DND-41 (cell line): Measurements from ENCODE around the gene NELFA.
A peak's percentile ranks its signal among the peaks of the same experiment; 100 is the strongest.

Experiments
- ATAC-seq: fragments of 200-7000 bp; cut with Tn5 transposase; 3 replicates; pipeline ENCODE4 v1.9.1; 2021; ENCODE audit warnings: low read depth; ENCODE audit not compliant: insufficient read depth
- DNase-seq: peaks from one replicate; pipeline ENCODE4 v3.0.0-alpha.2; 2020
- H2AFZ ChIP-seq: 2 replicates; pipeline ENCODE4 v1.6.0; 2012; ENCODE audit warnings: low read depth, low read length
- H3K27ac ChIP-seq: 2 replicates; pipeline ENCODE4 v1.5.1; 2012; ENCODE audit warnings: low read length, inconsistent platforms
- H3K27me3 ChIP-seq: fragments of 200-600 bp; sonication (generic); 2 replicates; pipeline ENCODE4 v1.6.0; 2012; ENCODE audit warnings: low read length, mild to moderate bottlenecking, inconsistent platforms; ENCODE audit not compliant: insufficient read depth, poor library complexity
- H3K36me3 ChIP-seq: 2 replicates; pipeline ENCODE4 v1.5.1; 2012; ENCODE audit warnings: low read length, inconsistent platforms; ENCODE audit not compliant: insufficient read depth
- H3K4me1 ChIP-seq: 2 replicates; pipeline ENCODE4 v1.5.1; 2012; ENCODE audit warnings: mild to moderate bottlenecking, low read length; ENCODE audit not compliant: insufficient read depth
- H3K4me2 ChIP-seq: 2 replicates; pipeline ENCODE4 v1.6.0; 2012; ENCODE audit warnings: mild to moderate bottlenecking, moderate library complexity, low read length, inconsistent platforms; ENCODE audit not compliant: insufficient read depth
- H3K4me3 ChIP-seq, 2 experiments: fragments of 200-600 bp in 1 of 2; shearing (Covaris generic) in 1 of 2; 2 replicates each; pipeline ENCODE4 v1.5.1; 2012 to 2016; ENCODE audit warnings: inconsistent platforms in 2 of 2, low read length in 2 of 2, mild to moderate bottlenecking in 2 of 2, low read depth in 1 of 2, moderate library complexity in 1 of 2
- H3K79me2 ChIP-seq: 2 replicates; pipeline ENCODE4 v1.6.0; 2012; ENCODE audit warnings: low read length, inconsistent platforms; ENCODE audit not compliant: insufficient read depth
- H3K9ac ChIP-seq: 2 replicates; pipeline ENCODE4 v1.6.0; 2012; ENCODE audit warnings: low read depth, mild to moderate bottlenecking, inconsistent platforms, low read length, moderate library complexity
- H3K9me3 ChIP-seq: 2 replicates; pipeline ENCODE4 v1.5.1; 2012; ENCODE audit warnings: low read length, moderate library complexity, mild to moderate bottlenecking, inconsistent platforms; ENCODE audit not compliant: insufficient read depth, severe bottlenecking
- H4K20me1 ChIP-seq: 2 replicates; pipeline ENCODE4 v1.6.0; 2012; ENCODE audit warnings: low read length; ENCODE audit not compliant: insufficient read depth
- EZH2 ChIP-seq: IDR thresholded peaks from 3 replicates; pipeline ENCODE4 v1.6.1; 2012; ENCODE audit warnings: borderline replicate concordance, low read depth, mild to moderate bottlenecking, moderate library complexity, low read length, inconsistent platforms; ENCODE audit not compliant: severe bottlenecking
- TF ChIP-seq, protein P1 (sequence below): IDR thresholded peaks from 2 replicates; pipeline ENCODE4 v1.5.1; 2012; ENCODE audit warnings: borderline replicate concordance, low read length, moderate library complexity, mild to moderate bottlenecking; ENCODE audit not compliant: poor library complexity, severe bottlenecking; ENCODE audit errors: extremely low read depth

NELFA gene

DNA sequence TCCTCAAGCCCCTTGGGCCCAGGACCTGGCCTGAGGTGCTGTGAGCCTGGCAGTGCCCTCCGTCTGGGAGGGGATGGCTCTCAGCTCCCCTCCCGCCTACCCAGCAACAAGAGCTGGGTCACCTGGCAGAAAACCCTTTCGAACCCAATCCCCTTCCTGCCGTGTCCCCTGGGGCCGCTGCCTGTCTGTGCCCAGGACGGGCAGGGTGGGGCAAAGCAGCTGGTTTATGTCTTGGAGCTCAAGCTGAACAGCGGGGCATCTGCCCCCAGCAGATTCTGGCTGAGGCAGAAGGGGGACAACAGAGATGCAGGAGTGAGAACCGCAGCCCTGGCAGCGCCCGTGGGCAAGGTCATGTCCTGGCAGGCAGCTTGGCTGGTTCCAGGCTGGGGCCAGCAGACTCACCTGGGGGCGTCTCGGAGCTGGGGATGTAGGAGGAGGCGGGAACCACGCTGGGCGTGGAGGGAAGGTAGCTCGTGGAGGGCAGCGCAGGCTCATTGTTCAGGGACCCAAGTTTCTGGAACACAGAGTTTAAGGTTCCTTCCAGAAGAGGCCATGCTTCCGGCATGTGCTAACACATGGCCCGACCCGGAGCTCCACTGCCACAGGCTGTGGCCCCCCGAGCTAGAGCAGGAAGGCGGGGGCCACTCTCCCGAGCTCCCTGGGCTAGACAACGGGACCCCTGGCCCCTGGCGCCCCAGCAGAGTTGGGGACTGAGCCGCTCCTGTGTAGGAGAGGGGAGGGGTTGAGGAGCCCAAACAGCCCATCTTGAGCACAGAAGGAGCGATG lies 24.2 kb downstream of the NELFA start:
- Histone ChIP-seq H3K9ac (no peak overlapping the region), H3K4me2 (no peak overlapping the region), H3K4me3 (no peak overlapping the region), H3K4me1 (no peaks in the 10 kb centered on the region), H3K36me3 (peaks cover 96% of the 10 kb centered on the region), H3K9me3 (no peaks in the 10 kb centered on the region), H3K27me3 (no peaks in the 10 kb centered on the region), H3K27ac (no peak overlapping the region), H4K20me1 (peaks cover 77% of the 10 kb centered on the region), H3K79me2 (peaks cover 17% of the 10 kb centered on the region), H2AFZ (no peak overlapping the region)
- TF ChIP-seq, protein P1, sequence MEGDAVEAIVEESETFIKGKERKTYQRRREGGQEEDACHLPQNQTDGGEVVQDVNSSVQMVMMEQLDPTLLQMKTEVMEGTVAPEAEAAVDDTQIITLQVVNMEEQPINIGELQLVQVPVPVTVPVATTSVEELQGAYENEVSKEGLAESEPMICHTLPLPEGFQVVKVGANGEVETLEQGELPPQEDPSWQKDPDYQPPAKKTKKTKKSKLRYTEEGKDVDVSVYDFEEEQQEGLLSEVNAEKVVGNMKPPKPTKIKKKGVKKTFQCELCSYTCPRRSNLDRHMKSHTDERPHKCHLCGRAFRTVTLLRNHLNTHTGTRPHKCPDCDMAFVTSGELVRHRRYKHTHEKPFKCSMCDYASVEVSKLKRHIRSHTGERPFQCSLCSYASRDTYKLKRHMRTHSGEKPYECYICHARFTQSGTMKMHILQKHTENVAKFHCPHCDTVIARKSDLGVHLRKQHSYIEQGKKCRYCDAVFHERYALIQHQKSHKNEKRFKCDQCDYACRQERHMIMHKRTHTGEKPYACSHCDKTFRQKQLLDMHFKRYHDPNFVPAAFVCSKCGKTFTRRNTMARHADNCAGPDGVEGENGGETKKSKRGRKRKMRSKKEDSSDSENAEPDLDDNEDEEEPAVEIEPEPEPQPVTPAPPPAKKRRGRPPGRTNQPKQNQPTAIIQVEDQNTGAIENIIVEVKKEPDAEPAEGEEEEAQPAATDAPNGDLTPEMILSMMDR = no peak
- no peak for TF ChIP-seq EZH2
- DNase-seq = peak; percentile 31
- ATAC-seq = peak; percentile 23; the same call in 2 of the 3 replicates

GRCh38 chr4:1983846-1984405 lies 24.8 kb downstream of the NELFA start:
- TF ChIP-seq, protein P1 = no peak
- no peak for TF ChIP-seq EZH2
- H4K20me1 ChIP-seq = peaks cover 77% of the 10 kb centered on the region
- no peak overlapping the region for H3K9ac ChIP-seq
- peaks cover 15% of the 10 kb centered on the region for H3K79me2 ChIP-seq
- H3K9me3 ChIP-seq = no peaks in the 10 kb centered on the region
- peaks cover 98% of the 10 kb centered on the region for H3K36me3 ChIP-seq
- no peaks in the 10 kb centered on the region for H3K27me3 ChIP-seq
- H3K4me2 ChIP-seq = no peak overlapping the region
- H2AFZ ChIP-seq = no peak overlapping the region
- no peak overlapping the region for H3K4me3 ChIP-seq
- ATAC-seq = peak; percentile 7; the same call in 2 of the 3 replicates
- no peak for DNase-seq
- H3K27ac ChIP-seq = no peak overlapping the region
- H3K4me1 ChIP-seq = no peaks in the 10 kb centered on the region

- peaks cover 80% of the 10 kb centered on the region for H4K20me1 ChIP-seq
- DNase-seq (no peak), ATAC-seq (peak; percentile 9; the same call in 1 of the 3 replicates)
- peaks cover 100% of the 10 kb centered on the region for H3K36me3 ChIP-seq
- no peaks in the 10 kb centered on the region for H3K27me3 ChIP-seq
- no peak overlapping the region for H3K4me2 ChIP-seq
- no peaks in the 10 kb centered on the region for H3K4me1 ChIP-seq
- no peak overlapping the region for H3K27ac ChIP-seq
- H3K9ac ChIP-seq = no peak overlapping the region
- H3K79me2 ChIP-seq = peaks cover 15% of the 10 kb centered on the region
- no peak for TF ChIP-seq EZH2
- TF ChIP-seq, protein P1 = no peak
- no peak overlapping the region for H3K4me3 ChIP-seq
- H3K9me3 ChIP-seq = no peaks in the 10 kb centered on the region
- H2AFZ ChIP-seq = no peak overlapping the region
These were observed 25.5 kb downstream of the NELFA start for GRCh38 chr4:1983053-1983845.
